PC-3 (cell line): ENCODE results near the gene KRTAP5-4.

ENCODE experiments used
- CTCF ChIP-seq: fragments of 300-600 bp; sonication (generic); conservative IDR thresholded peaks from 2 replicates; pipeline ENCODE4 v1.5.1; 2017; ENCODE audit warnings: antibody characterized with exemption, low read depth, mild to moderate bottlenecking, low read length
- EZH2 ChIP-seq: fragments of 300-600 bp; sonication (generic); IDR thresholded peaks from one replicate; pipeline ENCODE4 v1.6.1; 2017; ENCODE audit warnings: antibody characterized with exemption, mild to moderate bottlenecking, low read length; ENCODE audit not compliant: unreplicated experiment
- EZH2phosphoT487 ChIP-seq: fragments of 300-600 bp; sonication (generic); IDR thresholded peaks from 2 replicates; pipeline ENCODE4 v1.6.1; 2018; ENCODE audit warnings: mild to moderate bottlenecking, antibody characterized with exemption, low read length, borderline replicate concordance

GRCh38 chr11:1647901-1648652, 26.1 kb upstream of the KRTAP5-4 start:
- TF ChIP-seq CTCF (no peak), EZH2phosphoT487 (no peak), EZH2 (no peak)
